ENCODE measurements around the gene FREM1. TPM values are rescaled to one million over a fixed set of nuclear protein-coding genes. Genes with fewer than 3 reads are reported as not detected.

Gene FREM1, protein sequence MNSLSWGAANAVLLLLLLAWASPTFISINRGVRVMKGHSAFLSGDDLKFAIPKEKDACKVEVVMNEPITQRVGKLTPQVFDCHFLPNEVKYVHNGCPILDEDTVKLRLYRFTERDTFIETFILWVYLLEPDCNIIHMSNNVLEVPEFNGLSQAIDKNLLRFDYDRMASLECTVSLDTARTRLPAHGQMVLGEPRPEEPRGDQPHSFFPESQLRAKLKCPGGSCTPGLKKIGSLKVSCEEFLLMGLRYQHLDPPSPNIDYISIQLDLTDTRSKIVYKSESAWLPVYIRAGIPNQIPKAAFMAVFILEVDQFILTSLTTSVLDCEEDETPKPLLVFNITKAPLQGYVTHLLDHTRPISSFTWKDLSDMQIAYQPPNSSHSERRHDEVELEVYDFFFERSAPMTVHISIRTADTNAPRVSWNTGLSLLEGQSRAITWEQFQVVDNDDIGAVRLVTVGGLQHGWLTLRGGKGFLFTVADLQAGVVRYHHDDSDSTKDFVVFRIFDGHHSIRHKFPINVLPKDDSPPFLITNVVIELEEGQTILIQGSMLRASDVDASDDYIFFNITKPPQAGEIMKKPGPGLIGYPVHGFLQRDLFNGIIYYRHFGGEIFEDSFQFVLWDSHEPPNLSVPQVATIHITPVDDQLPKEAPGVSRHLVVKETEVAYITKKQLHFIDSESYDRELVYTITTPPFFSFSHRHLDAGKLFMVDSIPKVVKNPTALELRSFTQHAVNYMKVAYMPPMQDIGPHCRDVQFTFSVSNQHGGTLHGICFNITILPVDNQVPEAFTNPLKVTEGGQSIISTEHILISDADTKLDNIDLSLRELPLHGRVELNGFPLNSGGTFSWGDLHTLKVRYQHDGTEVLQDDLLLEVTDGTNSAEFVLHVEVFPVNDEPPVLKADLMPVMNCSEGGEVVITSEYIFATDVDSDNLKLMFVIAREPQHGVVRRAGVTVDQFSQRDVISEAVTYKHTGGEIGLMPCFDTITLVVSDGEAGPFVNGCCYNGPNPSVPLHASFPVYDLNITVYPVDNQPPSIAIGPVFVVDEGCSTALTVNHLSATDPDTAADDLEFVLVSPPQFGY (N-terminal part only)
- total RNA-seq = 0.17 and 1.8 TPM in 2 replicates

DNA sequence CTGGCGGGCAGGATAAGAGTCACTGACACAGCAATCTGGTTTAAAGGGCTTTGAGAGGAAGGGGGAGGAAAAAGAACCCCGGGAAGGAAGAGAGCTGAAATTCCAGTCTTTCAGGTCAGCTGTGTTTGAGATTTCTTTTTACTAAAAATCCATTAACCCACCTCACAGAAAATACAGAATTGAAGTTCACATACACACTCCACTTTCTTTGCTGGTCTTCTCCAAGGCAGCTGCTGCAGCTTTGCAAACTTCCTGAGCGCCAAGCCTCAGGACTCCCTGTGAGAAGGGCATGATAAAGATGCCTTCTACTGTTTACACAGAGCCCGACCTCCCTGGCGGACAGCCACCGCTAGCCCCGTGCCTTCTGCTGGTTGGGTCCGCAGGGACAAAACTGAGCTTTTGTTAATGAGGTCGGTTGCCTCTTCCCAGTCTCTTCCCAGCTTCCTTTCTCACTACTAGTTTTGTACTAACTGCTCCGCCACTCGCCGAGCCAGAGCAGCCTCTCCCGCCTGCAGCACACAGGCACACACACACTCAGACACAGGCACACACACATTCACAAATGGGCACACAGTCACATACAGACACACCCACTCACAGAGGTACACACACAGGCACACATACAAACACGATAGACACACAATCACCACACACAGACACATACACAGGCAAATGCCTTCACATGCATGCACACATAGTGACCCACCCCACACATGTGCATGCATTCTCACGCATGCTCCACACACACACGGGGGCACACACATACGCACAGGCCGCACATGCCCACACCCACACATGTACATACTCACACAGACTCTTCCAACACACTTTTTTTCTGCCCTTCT lies at the start of gene FREM1:
Gene FREM1 (minus strand): TSS at position 468 of the 845 bp plus-strand sequence. CDS start 41,451 bp downstream, outside the sequence.

DNA sequence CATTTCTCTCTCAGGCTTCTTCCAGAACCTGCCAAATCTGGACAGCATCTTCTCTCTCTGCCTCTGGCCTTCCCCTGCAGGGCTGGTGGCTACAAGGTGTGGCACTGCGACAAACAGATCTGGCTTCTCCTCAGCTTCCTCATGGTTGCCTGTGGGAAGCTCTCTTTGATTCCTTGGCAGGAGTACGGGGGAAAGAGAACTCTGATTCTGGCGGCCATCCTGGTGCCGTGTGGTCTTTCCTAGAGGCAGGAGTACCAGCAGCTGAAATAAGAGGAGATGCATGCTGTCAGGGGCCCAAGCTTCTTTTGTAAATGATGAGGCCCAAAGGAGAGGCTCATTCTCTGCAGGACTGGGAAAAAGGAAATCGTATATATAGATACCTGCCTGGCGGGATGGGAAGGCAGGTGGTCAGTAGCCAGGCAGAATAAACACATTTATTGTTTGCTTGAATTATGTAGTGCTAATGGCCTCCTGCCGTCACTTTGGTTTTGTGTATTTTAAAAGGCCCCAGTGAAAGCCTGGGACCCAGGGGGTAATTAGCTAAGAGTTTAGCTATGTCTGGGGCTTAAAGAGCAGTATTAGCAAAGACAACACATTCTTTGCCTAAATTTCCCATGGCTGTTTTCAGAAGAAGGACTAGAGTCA lies 187.7 kb downstream of the FREM1 start, which contains the start of gene CER1:
Gene CER1 (minus strand): TSS at position 343 of the 645 bp plus-strand sequence. CDS start 61 bp downstream, at position 282.

DNA sequence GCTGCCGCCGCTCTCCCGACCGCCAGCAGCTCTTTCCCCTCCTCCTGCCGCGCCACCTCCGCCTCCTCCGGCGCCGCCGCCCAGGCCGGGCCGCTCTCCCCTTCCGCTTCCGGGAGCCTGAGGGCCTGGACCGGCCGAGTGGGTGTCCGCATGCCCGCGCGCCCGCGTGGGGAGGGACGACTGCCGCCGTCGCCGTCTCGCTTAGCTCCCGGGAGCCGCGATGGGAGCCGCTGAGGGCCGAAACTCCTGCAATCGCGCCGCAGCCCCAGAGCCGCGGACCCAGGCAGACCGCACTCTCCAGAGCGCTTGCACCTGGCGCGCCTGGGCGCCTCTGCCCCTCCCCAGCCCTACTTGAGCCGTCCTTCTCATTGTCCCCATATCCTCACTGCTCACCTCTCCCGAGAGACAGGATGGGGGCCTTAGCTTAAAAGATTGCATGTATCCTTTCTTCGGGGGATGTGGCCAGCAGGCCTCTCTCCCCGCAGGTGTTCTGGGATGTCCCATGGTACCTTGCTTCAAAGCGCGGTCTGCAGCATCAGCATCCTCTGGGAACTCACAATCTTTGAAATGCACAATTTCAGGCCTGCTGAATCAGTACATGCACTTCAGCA lies 216.9 kb downstream of the FREM1 start, which contains the start of gene ZDHHC21:
Gene ZDHHC21 (minus strand): TSS at position 182 of the 611 bp plus-strand sequence. CDS start 19,092 bp downstream, outside the sequence.

Other genes starting within 250 kb of the FREM1 start
- gene ZDHHC21, start 217.0 kb downstream of the FREM1 start, total RNA-seq = 1.4 and 3.2 TPM in 2 replicates
- not detected in 2 replicates for gene CER1, start 187.7 kb downstream of the FREM1 start, total RNA-seq

All from pericardium fibroblast (primary cell).